Stomach smooth muscle (tissue), 2 donors: ENCODE data around the gene SELENOO.

Experiments
- H3K27ac ChIP-seq: one replicate; pipeline ENCODE4 v1.7.0; 2013; ENCODE audit warnings: mild to moderate bottlenecking, low read length, inconsistent platforms
- H3K27me3 ChIP-seq, 2 donors: one replicate each; pipeline ENCODE4 v1.7.0; 2013; ENCODE audit warnings: low read length in 2 of 2; ENCODE audit not compliant: insufficient read depth in 2 of 2, control insufficient read depth in 1 of 2
- H3K36me3 ChIP-seq, 2 donors: one replicate each; pipeline ENCODE4 v1.7.0; 2013; ENCODE audit warnings: low read length in 2 of 2; ENCODE audit not compliant: control insufficient read depth in 2 of 2, insufficient read depth in 2 of 2
- H3K4me1 ChIP-seq: one replicate; pipeline ENCODE4 v1.7.0; 2013; ENCODE audit warnings: low read length; ENCODE audit not compliant: control insufficient read depth, insufficient read depth
- H3K4me3 ChIP-seq, 2 donors: one replicate each; pipeline ENCODE4 v1.7.0; 2013; ENCODE audit warnings: low read length in 2 of 2
- H3K9ac ChIP-seq, 2 donors: one replicate each; pipeline ENCODE4 v1.7.0; 2013; ENCODE audit warnings: low read length in 2 of 2, mild to moderate bottlenecking in 1 of 2
- H3K9me3 ChIP-seq, 2 donors: one replicate each; pipeline ENCODE4 v1.7.0; 2013; ENCODE audit warnings: low read length in 2 of 2; ENCODE audit not compliant: control insufficient read depth in 2 of 2
- donor health status: healthy.
- donor health status: Pancreatic carcinoma.

Gene SELENOO

GRCh38 chr22:50188356-50188755 is 12.5 kb upstream of the SELENOO start:
- Histone ChIP-seq H3K9ac (no peak overlapping the region), H3K9me3 (no peaks in the 10 kb centered on the region), H3K36me3 (no peaks in the 10 kb centered on the region), H3K4me3 (no peak overlapping the region), H3K27me3 (no peaks in the 10 kb centered on the region), H3K4me1 (peaks cover 55% of the 10 kb centered on the region), H3K27ac (no peak overlapping the region)

DNA sequence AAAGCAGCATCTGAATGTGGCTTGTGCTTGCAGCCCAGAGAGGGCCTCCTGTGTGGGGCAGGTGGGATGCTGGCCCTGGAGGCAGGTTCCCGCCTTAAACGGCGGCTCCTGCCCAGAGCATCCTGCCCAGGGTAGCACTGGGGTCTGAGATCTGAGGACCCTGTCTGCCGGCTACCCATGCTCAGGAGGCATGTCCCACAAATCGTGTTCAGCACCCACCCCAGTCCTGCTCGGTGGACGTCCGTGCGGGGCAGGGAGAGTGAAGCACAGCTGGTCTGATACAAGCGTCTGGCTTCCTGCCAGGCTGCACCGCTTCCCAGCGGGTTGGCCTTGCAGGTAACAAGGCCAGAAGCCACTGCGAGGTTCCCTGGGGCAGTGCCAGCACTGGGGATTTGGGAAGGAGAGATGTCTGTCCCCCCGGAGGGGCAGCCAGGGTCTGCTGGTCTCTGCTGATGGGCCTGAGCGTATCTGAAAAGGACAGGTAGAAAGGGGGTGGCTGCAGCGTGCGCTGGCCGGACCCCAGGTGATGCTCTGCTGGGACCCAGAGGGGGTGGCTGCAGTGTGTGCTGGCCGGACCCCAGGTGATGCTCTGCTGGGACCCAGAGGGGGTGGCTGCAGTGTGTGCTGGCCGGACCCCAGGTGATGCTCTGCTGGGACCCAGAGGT is 11.5 kb upstream of the SELENOO start:
- peaks cover 47% of the 10 kb centered on the region for H3K4me1 ChIP-seq
- no peak overlapping the region for H3K9ac ChIP-seq
- no peaks in the 10 kb centered on the region for H3K9me3 ChIP-seq
- no peaks in the 10 kb centered on the region for H3K36me3 ChIP-seq
- no peaks in the 10 kb centered on the region for H3K27me3 ChIP-seq
- no peak overlapping the region for H3K4me3 ChIP-seq
- H3K27ac ChIP-seq, result no peak overlapping the region

- Histone ChIP-seq H3K4me3 (peak overlapping the region; percentile 43 to 72), H3K27ac (peak overlapping the region; percentile 60), H3K36me3 (peaks cover 0 to 5% of the 10 kb centered on the region in 2 donors), H3K9me3 (no peaks in the 10 kb centered on the region), H3K4me1 (peaks cover 42% of the 10 kb centered on the region), H3K9ac (peak overlapping the region; percentile 48 to 51), H3K27me3 (no peaks in the 10 kb centered on the region)
Observed at GRCh38 chr22:50189849-50190181, 11.0 kb upstream of the SELENOO start.

GRCh38 chr22:50190182-50190940 is 10.4 kb upstream of the SELENOO start:
- Histone ChIP-seq H3K27me3 (no peaks in the 10 kb centered on the region), H3K27ac (peak overlapping the region; percentile 60), H3K36me3 (peaks cover 0 to 6% of the 10 kb centered on the region in 2 donors), H3K9me3 (no peaks in the 10 kb centered on the region), H3K4me1 (peaks cover 37% of the 10 kb centered on the region), H3K4me3 (peak overlapping the region; percentile 43 to 72), H3K9ac (peak overlapping the region; percentile 48 to 51)

GRCh38 chr22:50190941-50191741 is 9.7 kb upstream of the SELENOO start:
- Histone ChIP-seq H3K4me1 (peaks cover 35% of the 10 kb centered on the region), H3K36me3 (peaks cover 0 to 6% of the 10 kb centered on the region in 2 donors), H3K9ac (peak overlapping the region; percentile 36 to 39), H3K4me3 (peak overlapping the region; percentile 43 to 72), H3K27ac (peak overlapping the region; percentile 60), H3K27me3 (no peaks in the 10 kb centered on the region), H3K9me3 (no peaks in the 10 kb centered on the region)

GRCh38 chr22:50192436-50193204 is 8.2 kb upstream of the SELENOO start:
- Histone ChIP-seq H3K4me3 (no peak overlapping the region), H3K4me1 (peaks cover 28% of the 10 kb centered on the region), H3K9me3 (no peaks in the 10 kb centered on the region), H3K9ac (no peak overlapping the region), H3K27ac (no peak overlapping the region), H3K27me3 (no peaks in the 10 kb centered on the region), H3K36me3 (peaks cover 0 to 6% of the 10 kb centered on the region in 2 donors)

DNA sequence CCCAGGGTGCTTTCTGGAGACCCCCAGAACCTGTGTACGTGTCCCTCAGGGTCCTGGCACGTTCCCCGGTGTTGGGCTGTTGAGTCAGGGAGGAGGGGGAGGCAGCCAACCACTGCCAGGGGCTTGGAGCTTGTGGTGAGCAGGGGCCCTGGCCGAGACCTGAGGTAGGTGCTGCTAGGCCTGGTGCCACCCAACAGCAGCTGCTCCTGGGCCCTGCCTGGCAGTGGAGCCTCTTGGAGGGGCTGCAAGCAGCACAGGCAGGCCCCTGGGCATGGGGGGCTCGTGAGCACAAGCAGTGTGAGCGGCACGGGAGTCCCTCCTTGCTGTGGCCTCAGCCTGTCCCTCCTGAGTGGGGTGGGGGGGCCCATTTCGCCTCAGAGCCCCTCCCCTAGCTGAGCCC is 7.2 kb upstream of the SELENOO start:
- no peak overlapping the region for H3K9ac ChIP-seq
- no peaks in the 10 kb centered on the region for H3K27me3 ChIP-seq
- H3K9me3 ChIP-seq, result no peaks in the 10 kb centered on the region
- no peak overlapping the region for H3K4me3 ChIP-seq
- H3K4me1 ChIP-seq, result peaks cover 28% of the 10 kb centered on the region
- H3K27ac ChIP-seq, result no peak overlapping the region
- peaks cover 0 to 6% of the 10 kb centered on the region in 2 donors for H3K36me3 ChIP-seq

- Histone ChIP-seq H3K27me3 (no peaks in the 10 kb centered on the region), H3K4me1 (peaks cover 23% of the 10 kb centered on the region), H3K27ac (no peak overlapping the region), H3K36me3 (peaks cover 0 to 6% of the 10 kb centered on the region in 2 donors), H3K9me3 (no peaks in the 10 kb centered on the region), H3K9ac (no peak overlapping the region), H3K4me3 (no peak overlapping the region)
Observed at GRCh38 chr22:50194037-50194805, 6.6 kb upstream of the SELENOO start.

DNA sequence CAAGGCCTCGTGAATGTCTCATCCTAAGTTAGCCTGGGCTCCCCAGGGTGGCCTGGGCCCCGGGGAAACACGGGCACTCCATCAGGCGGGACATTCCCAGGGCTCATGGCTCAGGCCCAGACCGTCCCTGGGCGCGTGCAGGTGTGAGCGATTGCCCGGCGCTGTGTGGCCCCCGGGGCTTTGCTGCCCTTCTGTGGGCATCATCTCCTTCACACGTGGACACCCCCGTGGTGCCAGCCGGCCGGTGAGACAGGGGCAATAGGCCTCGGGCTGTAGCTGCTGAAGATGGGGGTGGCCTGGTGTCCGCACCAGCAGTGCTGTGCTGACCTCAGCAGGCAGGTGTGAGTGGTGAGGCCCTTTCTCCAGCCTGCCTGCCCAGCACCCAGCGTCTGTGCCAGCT is 4.6 kb upstream of the SELENOO start:
- Histone ChIP-seq H3K4me1 (peaks cover 17% of the 10 kb centered on the region), H3K9me3 (no peaks in the 10 kb centered on the region), H3K27ac (no peak overlapping the region), H3K36me3 (peaks cover 0 to 6% of the 10 kb centered on the region in 2 donors), H3K9ac (no peak overlapping the region), H3K27me3 (no peaks in the 10 kb centered on the region), H3K4me3 (no peak overlapping the region)
